ENCODE results near the gene MAD1L1. TPM values are rescaled to one million over a fixed set of nuclear protein-coding genes. Genes with fewer than 3 reads are reported as not detected.

Gene MAD1L1
- total and polyA plus RNA-seq, 2 of the 8 experiments (the other 6 are each of a cell fraction or from before 2014, with no cell fraction given) = 40.4 to 44.6 TPM

DNA sequence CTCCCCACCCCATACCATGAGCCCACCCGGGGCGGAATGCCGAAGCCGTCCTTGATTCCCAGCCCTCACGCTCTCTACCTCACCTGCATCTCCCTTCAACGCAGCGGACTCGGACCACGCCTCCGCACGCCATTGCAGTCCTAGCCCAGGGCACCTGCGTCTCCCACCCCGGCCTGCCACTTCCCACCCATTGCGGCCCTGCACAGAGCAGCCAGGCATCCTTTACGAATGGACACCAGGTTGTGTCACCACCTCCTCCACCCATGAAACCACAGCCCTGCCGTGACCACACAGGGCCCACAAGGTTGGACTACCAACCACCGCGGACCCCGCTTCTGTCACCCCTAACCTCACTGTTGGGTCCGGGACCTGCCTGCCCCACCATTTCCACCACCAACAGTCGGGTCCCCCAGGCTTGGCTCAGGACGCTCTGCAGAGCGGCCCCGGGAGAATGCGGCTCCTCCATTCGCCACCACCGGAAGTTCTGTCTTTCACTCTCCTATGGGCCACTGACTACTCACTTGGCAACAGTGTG, 232.5 kb downstream of the MAD1L1 start (continued):
- TF ChIP-seq CHD7 (IDR thresholded peaks at IDR 0.05; ENCODE audit: insufficient replicate concordance, low read length) (no peak), TAF1 (IDR thresholded peaks at IDR 0.05; ENCODE audit: low read depth, low read length) (no peak), MAFK (IDR thresholded peaks at IDR 0.05; ENCODE audit: low read depth, low read length) (no peak), RBBP5 (IDR thresholded peaks at IDR 0.05; ENCODE audit: borderline replicate concordance, low read depth, low read length) (no peak), POU5F1 (IDR thresholded peaks at IDR 0.05; ENCODE audit: low read depth, low read length) (no peak), BACH1 (IDR thresholded peaks at IDR 0.05; ENCODE audit: low read length) (no peak), CREB1 (IDR thresholded peaks at IDR 0.05) (no peak), NANOG (IDR thresholded peaks at IDR 0.05; ENCODE audit: insufficient read depth, low read depth, low read length, poor library complexity, severe bottlenecking) (no peak), ATF2 (IDR thresholded peaks at IDR 0.05; ENCODE audit: low read length) (no peak)
